ENCODE data around the gene RHOF. TPM values are rescaled to one million over a fixed set of nuclear protein-coding genes. Genes with fewer than 3 reads are reported as not detected.

Gene RHOF
- total and polyA plus RNA-seq, 2 of the 13 experiments (the other 11 are each of a cell fraction or from before 2014, with no cell fraction given) = 14.6 to 32.2 TPM

- TF ChIP-seq CEBPB (IDR thresholded peaks at IDR 0.05; ENCODE audit: borderline replicate concordance, low read depth, low read length) (no peak), ZNF619 (CRISPR knock-in tag; IDR thresholded peaks at IDR 0.05) (no peak), ZNF512 (CRISPR knock-in tag; IDR thresholded peaks at IDR 0.05) (no peak), NFKB2 (CRISPR knock-in tag; IDR thresholded peaks at IDR 0.05; ENCODE audit: borderline replicate concordance) (no peak), SIN3A (IDR thresholded peaks at IDR 0.05; ENCODE audit: borderline replicate concordance, low read depth, low read length) (0 out of 2 replicates have a peak, but pooled peaks have one; percentile 78), POGK (CRISPR knock-in tag; conservative IDR thresholded peaks at IDR 0.05) (peak; percentile 31; the same call in 1 of the 2 replicates), KAT8 (CRISPR knock-in tag; IDR thresholded peaks at IDR 0.05) (peak; percentile 88), REXO4 (CRISPR knock-in tag; IDR thresholded peaks at IDR 0.05; ENCODE audit: borderline replicate concordance) (no peak), THAP11 (CRISPR knock-in tag; IDR thresholded peaks at IDR 0.05) (peak; percentile 80), KDM3A (CRISPR knock-in tag; IDR thresholded peaks at IDR 0.05; ENCODE audit: low read depth) (peak; percentile 65; the same call in 1 of the 2 replicates), SALL2 (CRISPR knock-in tag; IDR thresholded peaks at IDR 0.05) (no peak; the same call in none of the 2 replicates), PCBP2 (optimal IDR thresholded peaks at IDR 0.05; ENCODE audit: low read depth, low read length, poor library complexity, severe bottlenecking) (no peak), POLR2G (IDR thresholded peaks at IDR 0.05; ENCODE audit: low read depth, low read length) (peak; percentile 89), ZNF44 (CRISPR knock-in tag; IDR thresholded peaks at IDR 0.05) (no peak), ZKSCAN1 (IDR thresholded peaks at IDR 0.05; ENCODE audit: low read length) (no peak), ZNF83 (CRISPR knock-in tag; IDR thresholded peaks at IDR 0.05; ENCODE audit: borderline replicate concordance) (no peak), HIVEP1 (CRISPR knock-in tag; IDR thresholded peaks at IDR 0.05) (peak; percentile 87), ZFP41 (CRISPR knock-in tag; IDR thresholded peaks at IDR 0.05; ENCODE audit: borderline replicate concordance) (no peak), KMT2A (CRISPR knock-in tag; IDR thresholded peaks at IDR 0.05) (no peak), ZNF747 (CRISPR knock-in tag; IDR thresholded peaks at IDR 0.05; ENCODE audit: borderline replicate concordance) (peak; percentile 82; the same call in 1 of the 2 replicates), JUN (CRISPR knock-in tag; IDR thresholded peaks at IDR 0.05) (0 out of 2 replicates have a peak, but pooled peaks have one; percentile 27), ZNF207 (IDR thresholded peaks at IDR 0.05; ENCODE audit: borderline replicate concordance) (no peak), GATAD2A (CRISPR knock-in tag; IDR thresholded peaks at IDR 0.05) (peak; percentile 60)
- TF ChIP-seq, protein P1, sequence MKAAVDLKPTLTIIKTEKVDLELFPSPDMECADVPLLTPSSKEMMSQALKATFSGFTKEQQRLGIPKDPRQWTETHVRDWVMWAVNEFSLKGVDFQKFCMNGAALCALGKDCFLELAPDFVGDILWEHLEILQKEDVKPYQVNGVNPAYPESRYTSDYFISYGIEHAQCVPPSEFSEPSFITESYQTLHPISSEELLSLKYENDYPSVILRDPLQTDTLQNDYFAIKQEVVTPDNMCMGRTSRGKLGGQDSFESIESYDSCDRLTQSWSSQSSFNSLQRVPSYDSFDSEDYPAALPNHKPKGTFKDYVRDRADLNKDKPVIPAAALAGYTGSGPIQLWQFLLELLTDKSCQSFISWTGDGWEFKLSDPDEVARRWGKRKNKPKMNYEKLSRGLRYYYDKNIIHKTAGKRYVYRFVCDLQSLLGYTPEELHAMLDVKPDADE (CRISPR knock-in tag; IDR thresholded peaks at IDR 0.05) = no peak
- TF ChIP-seq, protein P2, sequence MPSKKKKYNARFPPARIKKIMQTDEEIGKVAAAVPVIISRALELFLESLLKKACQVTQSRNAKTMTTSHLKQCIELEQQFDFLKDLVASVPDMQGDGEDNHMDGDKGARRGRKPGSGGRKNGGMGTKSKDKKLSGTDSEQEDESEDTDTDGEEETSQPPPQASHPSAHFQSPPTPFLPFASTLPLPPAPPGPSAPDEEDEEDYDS (CRISPR knock-in tag; IDR thresholded peaks at IDR 0.05) = peak; percentile 87
- TF ChIP-seq, protein P3, sequence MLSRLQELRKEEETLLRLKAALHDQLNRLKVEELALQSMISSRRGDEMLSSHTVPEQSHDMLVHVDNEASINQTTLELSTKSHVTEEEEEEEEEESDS (CRISPR knock-in tag; IDR thresholded peaks at IDR 0.05; ENCODE audit: borderline replicate concordance) = no peak
Measured at GRCh38 chr12:121796855-121797751, 3.6 kb upstream of the RHOF start (continued).

Data from HepG2 (cell line).